Fibroblast of villous mesenchyme (primary cell): ENCODE measurements around the gene SLC31A1. TPM values are rescaled to one million over a fixed set of nuclear protein-coding genes. Genes with fewer than 3 reads are reported as not detected.

Source experiments
- DNase-seq: peaks from one replicate; pipeline ENCODE4 v3.0.0-alpha.2; 2010; ENCODE audit warnings: low read depth
- H3K4me3 ChIP-seq: 2 replicates; pipeline ENCODE4 v1.5.1; 2011; ENCODE audit warnings: low read depth, mild to moderate bottlenecking, low read length
- total RNA-seq: library from RNA; depleted of rRNA; stranded (reverse); fragments of >200 nt; gene quantifications from 2 replicates; pipeline ENCODE4 v1.2.3, GENCODE V29; 2012
- TF ChIP-seq, protein P1 (sequence below): IDR thresholded peaks from 2 replicates; pipeline ENCODE4 v1.5.1; 2012; ENCODE audit warnings: low read depth, mild to moderate bottlenecking, low read length; ENCODE audit not compliant: insufficient read depth

SLC31A1 gene
- total RNA-seq, 1 donor: 41.5 TPM

DNA sequence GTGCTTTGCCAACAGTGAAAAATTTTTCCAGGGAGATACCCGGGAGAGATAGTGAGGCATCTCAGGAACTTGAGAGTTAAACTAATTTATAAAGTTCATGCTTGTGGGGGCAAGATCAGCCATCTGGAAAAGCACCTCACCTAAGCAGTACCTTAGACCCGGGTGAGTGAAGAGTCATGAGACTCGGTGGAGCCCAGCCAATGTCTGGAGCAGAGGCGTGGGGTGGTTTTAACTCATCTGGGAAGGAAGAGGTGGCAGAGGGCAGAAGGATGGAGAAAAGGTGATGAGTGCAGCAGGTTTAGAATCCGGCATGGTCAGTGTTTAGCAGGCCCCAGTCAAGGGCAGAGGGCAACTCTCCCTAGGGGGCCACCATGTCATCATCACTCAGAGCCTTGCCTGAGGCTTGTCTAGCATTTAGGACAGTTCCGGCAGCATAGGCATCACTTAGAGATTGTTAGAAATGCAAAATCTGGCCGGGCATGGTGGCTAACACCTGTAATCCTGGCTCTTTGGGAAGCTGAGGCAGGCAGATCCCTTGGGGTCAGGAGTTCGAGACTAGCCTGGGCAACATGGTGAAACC, 86.1 kb downstream of the SLC31A1 start:
- H3K4me3 ChIP-seq: no peak overlapping the region
- no peak for DNase-seq
- TF ChIP-seq, protein P1, sequence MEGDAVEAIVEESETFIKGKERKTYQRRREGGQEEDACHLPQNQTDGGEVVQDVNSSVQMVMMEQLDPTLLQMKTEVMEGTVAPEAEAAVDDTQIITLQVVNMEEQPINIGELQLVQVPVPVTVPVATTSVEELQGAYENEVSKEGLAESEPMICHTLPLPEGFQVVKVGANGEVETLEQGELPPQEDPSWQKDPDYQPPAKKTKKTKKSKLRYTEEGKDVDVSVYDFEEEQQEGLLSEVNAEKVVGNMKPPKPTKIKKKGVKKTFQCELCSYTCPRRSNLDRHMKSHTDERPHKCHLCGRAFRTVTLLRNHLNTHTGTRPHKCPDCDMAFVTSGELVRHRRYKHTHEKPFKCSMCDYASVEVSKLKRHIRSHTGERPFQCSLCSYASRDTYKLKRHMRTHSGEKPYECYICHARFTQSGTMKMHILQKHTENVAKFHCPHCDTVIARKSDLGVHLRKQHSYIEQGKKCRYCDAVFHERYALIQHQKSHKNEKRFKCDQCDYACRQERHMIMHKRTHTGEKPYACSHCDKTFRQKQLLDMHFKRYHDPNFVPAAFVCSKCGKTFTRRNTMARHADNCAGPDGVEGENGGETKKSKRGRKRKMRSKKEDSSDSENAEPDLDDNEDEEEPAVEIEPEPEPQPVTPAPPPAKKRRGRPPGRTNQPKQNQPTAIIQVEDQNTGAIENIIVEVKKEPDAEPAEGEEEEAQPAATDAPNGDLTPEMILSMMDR: no peak

DNA sequence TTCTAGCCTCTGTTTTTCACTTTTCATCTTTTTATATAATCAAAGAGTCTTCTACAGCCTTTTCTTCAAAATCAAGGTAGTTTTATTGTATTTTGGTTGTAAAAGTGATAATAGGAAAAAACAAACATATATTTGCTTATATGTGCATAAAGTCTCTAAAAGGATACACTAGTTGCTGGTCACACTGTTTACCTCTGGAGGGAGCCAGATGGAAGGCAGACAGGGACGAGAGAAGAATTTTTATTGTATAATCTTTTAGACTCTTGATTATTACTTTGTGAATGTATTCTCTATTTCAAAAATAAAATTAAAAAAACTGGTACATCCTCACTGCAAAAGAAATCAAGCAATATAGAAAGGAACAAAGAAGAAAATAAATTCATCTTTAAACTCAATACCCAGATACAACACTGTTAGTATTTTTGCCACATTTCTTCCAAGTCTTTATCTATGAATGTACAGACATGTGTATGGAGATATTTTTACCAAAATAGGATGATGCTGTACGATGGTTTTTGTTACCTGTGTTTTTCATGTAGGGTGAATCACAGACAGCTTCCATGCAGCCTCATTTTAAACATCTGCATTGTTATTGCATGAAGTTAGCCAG, 88.0 kb downstream of the SLC31A1 start:
- no peak overlapping the region for H3K4me3 ChIP-seq
- TF ChIP-seq, protein P1: peak; percentile 76
- peak; percentile 63 for DNase-seq

DNA sequence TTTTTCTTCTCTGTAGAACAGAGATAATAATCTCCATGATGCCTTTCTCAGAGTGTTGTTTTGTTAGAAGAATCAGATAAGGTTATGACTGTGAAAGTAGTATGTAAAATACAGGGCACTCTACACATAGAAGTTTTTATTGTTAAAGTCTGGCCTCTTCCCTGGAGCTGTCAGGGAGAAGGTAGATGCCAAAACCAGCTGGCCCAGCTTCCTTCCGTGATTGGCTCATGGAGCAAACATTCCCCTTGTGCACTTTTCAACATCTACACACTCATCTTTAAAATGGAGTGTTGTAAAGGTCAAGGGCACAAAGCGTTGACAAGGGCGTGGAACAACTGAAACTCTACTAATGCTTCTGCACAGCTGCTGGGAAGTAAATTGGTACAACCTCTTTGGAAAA, 89.2 kb downstream of the SLC31A1 start:
- peak; percentile 10 for DNase-seq
- TF ChIP-seq, protein P1: no peak
- H3K4me3 ChIP-seq: no peak overlapping the region

DNA sequence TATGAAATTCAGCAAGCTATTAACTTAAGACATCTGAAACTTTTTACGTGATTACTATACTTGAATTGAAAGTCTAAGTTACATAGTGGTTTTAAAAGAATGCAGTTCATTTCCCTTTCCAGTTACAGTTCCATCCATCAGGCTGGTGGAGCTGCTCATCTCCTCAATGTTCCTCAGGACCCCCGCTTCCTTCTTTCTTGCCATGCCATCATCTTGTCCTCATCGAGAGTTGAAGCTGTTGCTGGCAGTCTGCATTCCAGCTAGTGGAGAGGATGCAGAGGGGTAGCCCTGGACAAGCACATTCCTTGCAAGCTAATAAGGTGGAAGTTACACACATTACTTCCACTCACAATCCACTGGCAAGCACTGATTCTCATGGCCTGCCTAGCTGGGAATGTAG, 90.6 kb downstream of the SLC31A1 start:
- no peak for DNase-seq
- H3K4me3 ChIP-seq: no peak overlapping the region
- TF ChIP-seq, protein P1: no peak

DNA sequence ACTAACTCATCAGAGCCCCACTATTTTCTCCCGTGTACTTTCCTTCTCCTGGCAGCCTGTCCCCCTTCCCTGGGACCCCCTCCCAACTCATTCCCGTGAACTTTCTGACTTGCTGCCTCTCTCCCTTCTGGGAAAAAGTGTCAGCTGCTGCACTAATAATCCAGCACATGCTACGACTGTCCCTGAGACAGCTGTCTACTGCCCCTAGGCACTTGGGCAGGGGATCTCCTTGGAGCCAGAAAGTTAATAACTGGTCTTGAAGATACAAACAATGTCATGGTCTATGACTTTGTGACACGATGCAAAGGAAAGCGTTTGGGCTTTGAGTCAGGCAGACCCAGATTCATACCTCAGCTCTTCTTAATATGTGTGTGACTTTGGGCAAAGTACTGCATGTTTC, 91.9 kb downstream of the SLC31A1 start:
- TF ChIP-seq, protein P1: no peak
- H3K4me3 ChIP-seq: no peak overlapping the region
- no peak for DNase-seq

Other genes with a start within 250 kb of the SLC31A1 start
- 0.64 and 2.2 TPM in 2 replicates for gene ZNF883, start 209.4 kb upstream of the SLC31A1 start, total RNA-seq
- gene ZFP37, start 164.8 kb upstream of the SLC31A1 start, total RNA-seq: 1.6 and 2.6 TPM in 2 replicates
- gene SLC31A2, start 70.5 kb upstream of the SLC31A1 start, total RNA-seq: 11.6 and 23.3 TPM in 2 replicates
- 20.6 and 25.9 TPM in 2 replicates for gene FKBP15, start 267 bp upstream of the SLC31A1 start, total RNA-seq
- gene CDC26, start 54.0 kb downstream of the SLC31A1 start, total RNA-seq: 35.8 and 61.3 TPM in 2 replicates
- 21.3 and 36.3 TPM in 2 replicates for gene PRPF4, start 54.1 kb downstream of the SLC31A1 start, total RNA-seq
- gene RNF183, start 81.8 kb downstream of the SLC31A1 start, total RNA-seq: not detected in 2 replicates
- 0.32 and 0.86 TPM in 2 replicates for gene WDR31, start 118.7 kb downstream of the SLC31A1 start, total RNA-seq
- not detected in 2 replicates for gene BSPRY, start 128.0 kb downstream of the SLC31A1 start, total RNA-seq
- gene HDHD3, start 155.4 kb downstream of the SLC31A1 start, total RNA-seq: 6.1 and 7.3 TPM in 2 replicates
- 14.2 and 15.1 TPM in 2 replicates for gene ALAD, start 179.7 kb downstream of the SLC31A1 start, total RNA-seq
- 33.2 and 54.0 TPM in 2 replicates for gene POLE3, start 189.1 kb downstream of the SLC31A1 start, total RNA-seq
- gene C9orf43, start 189.2 kb downstream of the SLC31A1 start, total RNA-seq: 0.32 and 0.43 TPM in 2 replicates
- gene RGS3, start 242.2 kb downstream of the SLC31A1 start, total RNA-seq: 37.1 and 44.8 TPM in 2 replicates